Endothelial cell of hepatic sinusoid (primary cell): ENCODE results near the gene ACAP3.

Experiments used
- in situ Hi-C: cut with HindIII; loops from 2 replicates; pipeline ENCODE4 v1.10.0; 2017; ENCODE audit warnings: low sequenced_read_pairs

Gene ACAP3

DNA sequence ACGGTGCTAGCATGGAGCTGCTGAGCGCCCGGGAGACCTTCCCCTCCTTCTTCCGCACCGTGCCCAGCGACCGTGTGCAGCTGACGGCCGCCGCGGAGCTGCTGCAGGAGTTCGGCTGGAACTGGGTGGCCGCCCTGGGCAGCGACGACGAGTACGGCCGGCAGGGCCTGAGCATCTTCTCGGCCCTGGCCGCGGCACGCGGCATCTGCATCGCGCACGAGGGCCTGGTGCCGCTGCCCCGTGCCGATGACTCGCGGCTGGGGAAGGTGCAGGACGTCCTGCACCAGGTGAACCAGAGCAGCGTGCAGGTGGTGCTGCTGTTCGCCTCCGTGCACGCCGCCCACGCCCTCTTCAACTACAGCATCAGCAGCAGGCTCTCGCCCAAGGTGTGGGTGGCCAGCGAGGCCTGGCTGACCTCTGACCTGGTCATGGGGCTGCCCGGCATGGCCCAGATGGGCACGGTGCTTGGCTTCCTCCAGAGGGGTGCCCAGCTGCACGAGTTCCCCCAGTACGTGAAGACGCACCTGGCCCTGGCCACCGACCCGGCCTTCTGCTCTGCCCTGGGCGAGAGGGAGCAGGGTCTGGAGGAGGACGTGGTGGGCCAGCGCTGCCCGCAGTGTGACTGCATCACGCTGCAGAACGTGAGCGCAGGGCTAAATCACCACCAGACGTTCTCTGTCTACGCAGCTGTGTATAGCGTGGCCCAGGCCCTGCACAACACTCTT, 24.5 kb upstream of the ACAP3 start:
- in situ Hi-C loops, result no loop called here

DNA sequence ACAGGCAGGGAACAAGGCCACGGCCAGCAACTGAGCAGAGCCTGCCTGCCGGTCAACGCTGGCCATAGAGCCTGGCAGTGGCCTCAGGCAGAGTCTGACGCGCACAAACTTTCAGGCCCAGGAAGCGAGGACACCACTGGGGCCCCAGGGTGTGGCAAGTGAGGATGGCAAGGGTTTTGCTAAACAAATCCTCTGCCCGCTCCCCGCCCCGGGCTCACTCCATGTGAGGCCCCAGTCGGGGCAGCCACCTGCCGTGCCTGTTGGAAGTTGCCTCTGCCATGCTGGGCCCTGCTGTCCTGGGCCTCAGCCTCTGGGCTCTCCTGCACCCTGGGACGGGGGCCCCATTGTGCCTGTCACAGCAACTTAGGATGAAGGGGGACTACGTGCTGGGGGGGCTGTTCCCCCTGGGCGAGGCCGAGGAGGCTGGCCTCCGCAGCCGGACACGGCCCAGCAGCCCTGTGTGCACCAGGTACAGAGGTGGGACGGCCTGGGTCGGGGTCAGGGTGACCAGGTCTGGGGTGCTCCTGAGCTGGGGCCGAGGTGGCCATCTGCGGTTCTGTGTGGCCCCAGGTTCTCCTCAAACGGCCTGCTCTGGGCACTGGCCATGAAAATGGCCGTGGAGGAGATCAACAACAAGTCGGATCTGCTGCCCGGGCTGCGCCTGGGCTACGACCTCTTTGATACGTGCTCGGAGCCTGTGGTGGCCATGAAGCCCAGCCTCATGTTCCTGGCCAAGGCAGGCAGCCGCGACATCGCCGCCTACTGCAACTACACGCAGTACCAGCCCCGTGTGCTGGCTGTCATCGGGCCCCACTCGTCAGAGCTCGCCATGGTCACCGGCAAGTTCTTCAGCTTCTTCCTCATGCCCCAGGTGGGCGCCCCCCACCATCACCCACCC, 23.6 kb upstream of the ACAP3 start, which contains the start of gene TAS1R3:
Gene TAS1R3 (plus strand): TSS at position 213 of the 898 bp plus-strand sequence. CDS start 66 bp downstream, at position 279.
- in situ Hi-C loops, result no loop called here

DNA sequence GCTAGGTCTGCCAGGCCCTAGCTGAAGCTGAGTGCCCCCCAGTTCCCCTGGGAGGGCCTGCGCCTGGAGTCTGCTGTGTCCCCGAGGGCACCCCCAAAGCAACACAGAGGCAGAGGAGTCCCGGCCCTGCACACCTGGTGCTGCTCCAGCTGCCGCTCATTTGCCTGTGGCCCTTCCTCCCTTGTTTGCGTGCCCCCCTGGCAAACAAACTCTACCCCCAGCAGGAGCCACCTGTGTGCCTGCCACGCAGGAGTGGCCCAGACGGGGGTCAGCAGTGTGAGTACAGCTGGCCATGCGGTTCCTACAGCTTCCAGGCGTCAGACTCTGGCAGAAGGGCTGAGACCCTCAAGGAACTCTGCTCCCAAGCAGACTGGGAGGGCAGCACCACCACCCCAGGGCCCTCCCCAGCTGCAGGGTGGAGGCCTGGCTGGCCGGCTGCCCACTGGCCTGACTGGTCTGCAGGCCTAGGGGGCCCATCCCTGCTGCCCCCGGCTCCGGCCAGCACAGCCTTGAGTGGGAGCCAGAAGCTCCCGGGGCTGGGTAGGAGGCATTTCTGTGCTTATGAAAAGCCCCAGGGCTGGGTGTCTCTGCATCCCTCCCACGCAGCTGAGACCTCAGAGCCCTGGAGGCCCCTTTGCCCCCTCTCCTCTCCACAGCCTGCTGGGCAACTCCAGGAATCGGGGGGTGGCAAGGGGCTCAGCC, 22.8 kb upstream of the ACAP3 start:
- in situ Hi-C loops, result no loop called here

DNA sequence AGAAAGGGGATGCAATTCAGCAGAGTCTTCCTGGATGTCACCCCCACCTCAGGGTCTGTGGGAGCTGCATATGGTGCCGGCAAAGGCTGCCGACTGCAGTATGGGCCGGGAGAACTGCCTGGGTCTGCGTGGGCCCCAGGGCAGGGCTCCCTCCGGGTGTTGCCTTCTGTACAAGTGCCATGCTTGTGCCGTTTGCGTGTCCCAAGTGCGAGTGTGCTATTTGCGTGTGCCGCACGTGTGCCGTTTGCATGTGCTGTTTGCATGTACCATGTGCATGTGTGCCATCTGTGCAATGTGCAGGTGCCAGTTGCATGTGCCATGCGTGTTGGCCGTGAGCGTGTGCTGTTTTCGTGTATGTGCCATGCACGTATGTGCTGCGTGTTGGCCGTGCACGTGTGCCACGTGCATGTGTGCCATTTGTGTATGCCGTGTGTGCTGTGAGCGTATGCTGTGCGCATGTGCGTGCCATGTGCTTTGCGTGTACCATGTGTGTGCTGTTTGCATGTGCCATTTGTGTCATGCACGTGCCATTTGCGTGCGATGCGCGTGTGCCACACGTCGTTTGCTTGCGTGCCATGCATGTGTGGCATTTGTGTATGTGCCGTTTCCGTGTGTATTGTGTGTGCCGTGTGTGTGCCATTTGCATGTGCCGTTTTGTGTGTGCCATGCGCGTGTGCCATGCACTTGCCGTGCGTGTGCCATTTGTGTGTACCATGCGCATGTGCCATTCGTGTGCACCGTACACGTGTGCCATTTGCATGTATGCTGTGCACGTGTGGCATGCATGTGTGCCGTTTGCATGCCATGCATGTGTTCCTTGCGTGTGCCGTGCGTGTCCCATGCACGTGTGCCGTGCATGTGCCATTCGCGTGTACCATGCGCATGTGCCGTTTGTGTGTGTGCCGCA, 21.8 kb upstream of the ACAP3 start:
- in situ Hi-C loops, result no loop called here

DNA sequence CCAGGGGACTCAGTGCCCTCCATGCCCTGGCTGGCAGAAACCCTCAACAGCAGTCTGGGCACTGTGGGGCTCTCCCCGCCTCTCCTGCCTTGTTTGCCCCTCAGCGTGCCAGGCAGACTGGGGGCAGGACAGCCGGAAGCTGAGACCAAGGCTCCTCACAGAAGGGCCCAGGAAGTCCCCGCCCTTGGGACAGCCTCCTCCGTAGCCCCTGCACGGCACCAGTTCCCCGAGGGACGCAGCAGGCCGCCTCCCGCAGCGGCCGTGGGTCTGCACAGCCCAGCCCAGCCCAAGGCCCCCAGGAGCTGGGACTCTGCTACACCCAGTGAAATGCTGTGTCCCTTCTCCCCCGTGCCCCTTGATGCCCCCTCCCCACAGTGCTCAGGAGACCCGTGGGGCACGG, 20.5 kb upstream of the ACAP3 start:
- in situ Hi-C loops, result no loop called here

DNA sequence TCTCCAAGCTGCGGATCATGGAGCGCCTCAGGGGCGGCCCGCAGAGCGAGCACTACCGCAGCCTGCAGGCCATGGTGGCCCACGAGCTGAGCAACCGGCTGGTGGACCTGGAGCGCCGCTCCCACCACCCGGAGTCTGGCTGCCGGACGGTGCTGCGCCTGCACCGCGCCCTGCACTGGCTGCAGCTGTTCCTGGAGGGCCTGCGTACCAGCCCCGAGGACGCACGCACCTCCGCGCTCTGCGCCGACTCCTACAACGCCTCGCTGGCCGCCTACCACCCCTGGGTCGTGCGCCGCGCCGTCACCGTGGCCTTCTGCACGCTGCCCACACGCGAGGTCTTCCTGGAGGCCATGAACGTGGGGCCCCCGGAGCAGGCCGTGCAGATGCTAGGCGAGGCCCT, 19.6 kb upstream of the ACAP3 start:
- in situ Hi-C loops, result no loop called here

DNA sequence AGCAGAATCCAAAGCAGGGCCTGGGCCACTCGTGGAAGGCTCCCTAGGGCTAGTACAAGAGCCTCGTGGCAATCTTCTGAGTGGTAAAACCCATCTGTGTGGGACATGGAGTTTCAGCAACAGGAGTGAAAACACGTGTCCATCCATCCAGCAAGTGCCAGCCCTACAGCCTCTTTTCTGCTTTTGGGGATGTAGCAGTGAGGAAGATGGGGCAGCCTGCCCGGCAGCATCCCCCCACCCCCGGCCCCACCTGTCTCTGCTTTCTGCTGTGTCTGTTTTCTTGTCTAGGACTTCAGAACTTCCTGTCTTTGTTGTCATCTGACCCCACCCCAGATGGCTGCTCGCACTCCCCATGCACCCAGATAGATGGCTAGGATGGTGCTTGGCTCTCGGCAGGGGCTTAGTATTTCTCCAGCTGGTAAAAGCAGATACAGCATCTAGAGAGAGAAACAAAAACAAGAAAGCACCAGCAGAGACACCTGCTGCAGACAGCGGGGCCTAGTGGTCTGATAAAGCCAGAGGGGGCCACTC, 18.4 kb upstream of the ACAP3 start:
- in situ Hi-C loops, result no loop called here

DNA sequence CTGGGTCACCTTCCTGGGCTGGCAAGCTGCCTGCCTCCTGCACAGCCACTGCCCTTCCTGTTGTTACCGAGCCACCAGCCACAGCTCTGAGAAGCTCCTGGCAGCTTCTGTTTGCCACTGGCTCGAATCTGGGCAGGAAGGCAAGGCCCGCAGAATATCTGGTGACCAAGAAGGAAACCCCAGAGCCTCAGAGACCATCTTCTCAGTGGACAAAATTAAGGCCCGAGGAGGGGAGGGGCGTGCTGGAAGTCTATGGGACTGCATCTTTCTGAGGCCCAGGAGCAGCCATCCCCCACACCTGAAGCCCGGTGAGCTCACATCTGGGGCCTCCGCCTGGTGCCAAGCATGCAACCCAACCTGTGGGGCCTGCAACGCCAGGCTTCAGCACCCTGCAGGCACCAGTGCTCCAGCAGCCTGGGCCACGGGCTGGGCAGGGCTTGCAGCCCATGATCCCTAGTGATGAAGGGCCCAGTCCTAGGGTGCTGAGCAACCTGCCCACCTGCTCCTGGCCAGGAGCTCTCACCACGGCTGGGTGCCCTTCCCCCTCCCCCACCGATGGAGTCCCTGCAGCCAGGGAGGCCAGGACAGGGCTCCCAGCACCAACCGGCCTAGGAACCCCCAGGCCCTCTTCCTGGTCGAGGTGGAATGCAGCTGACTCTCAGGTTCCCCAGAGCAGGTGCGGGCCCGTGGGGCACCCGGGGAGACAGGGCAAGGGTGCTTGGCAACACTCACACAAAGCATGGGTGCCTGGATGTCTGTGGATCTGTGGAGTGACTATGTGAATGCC, 17.8 kb upstream of the ACAP3 start:
- in situ Hi-C loops, result no loop called here

DNA sequence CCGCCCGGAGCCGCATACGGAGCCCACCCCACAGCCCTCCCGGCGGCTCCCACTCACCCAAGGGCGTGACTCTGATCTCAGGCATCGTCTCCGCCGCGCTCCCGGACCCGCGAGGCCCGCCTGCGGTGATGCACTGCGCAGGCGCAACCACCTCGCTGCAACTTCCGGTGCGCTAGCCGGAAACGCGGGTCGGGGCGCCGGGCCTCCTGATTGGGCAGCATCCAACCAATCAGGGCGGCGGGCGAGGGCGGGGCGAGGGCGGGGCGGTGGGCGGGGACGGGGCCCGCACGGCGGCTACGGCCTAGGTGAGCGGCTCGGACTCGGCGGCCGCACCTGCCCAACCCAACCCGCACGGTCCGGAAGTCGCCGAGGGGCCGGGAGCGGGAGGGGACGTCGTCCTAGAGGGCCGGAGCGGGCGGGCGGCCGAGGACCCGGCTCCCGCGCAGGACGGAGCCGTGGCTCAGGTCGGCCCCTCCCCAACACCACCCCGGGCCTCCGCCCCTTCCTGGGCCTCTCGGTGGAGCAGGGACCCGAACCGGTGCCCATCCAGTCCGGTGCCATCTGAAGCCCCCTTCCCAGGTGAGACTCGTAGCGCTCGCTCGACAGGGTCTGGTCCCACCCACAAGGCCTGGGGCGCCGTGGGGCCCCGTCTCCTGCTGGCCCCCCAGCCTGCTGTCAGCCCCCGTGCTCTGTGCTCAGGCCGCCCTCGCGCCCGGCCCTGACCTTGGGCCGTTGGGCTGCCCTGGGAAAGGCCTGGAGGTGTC, 17.0 kb upstream of the ACAP3 start, which contains the start of the genes CPTP and INTS11:
Gene CPTP (plus strand): TSS at position 279 of the 764 bp plus-strand sequence. CDS start 2,109 bp downstream, outside the sequence.
Gene INTS11 (minus strand): TSS at position 137 of the 764 bp plus-strand sequence. CDS start 52 bp downstream, at position 85.
- in situ Hi-C loops, result no loop called here

DNA sequence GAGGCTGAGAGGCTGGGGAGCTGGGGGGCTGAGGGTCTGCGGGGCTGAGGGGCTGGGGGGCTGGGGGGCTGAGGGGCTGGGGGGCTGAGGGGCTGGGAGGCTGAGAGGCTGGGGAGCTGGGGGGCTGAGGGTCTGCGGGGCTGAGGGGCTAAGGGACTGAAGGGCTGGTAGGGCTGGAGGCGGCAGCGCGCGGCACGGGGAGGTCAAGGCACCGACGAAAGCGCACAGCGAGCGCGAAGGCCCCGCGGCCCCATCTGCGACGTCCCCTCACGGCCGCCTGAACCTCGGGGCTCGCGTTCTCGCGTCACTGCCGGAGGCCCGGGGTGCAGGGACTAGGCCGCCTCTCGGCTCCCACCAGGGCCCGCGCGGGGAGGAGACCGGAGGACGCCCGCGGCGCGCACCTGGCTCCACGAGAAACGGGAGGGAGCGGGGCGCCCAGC, 16.4 kb upstream of the ACAP3 start:
- in situ Hi-C loops, result no loop called here

DNA sequence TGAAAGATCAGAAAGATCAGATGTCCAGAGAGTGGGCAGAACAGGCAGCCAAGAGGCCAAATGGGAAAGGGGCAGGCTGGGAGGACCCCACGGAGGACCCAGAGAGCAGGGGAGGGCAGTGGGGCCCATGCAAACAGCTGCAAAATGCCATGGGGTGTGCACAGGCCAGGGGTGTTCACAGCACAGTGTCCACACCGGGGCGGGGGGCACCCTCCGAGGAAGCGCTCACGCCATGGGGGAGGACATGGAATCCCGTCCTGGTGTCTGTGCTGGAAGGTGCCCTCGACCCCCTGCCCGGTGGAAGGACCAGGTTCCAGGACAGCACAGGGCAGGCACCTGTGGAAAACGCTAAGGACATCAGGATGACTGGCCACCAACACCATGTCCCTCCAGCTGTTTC, 15.2 kb upstream of the ACAP3 start:
- in situ Hi-C loops, result no loop called here

DNA sequence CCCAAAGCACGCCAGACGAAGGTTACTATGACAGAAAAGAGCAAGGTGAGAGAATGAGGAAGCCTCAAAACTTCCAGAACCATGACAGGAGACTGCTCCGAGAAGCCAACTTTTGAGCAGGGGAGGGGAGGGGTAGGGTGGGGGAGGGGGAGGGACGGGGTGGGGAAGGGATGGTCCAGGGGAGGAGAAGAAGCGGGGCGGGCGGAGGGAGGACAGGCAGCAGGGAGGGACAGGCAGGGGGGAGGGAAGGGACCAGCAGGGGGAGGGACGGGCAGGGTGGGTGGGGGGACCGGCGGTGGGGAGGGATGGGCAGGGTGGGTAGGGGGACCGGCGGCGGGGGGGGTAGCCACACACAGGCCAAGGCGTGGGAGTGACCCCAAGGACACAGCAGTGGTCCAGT, 14.7 kb upstream of the ACAP3 start:
- in situ Hi-C loops, result no loop called here

DNA sequence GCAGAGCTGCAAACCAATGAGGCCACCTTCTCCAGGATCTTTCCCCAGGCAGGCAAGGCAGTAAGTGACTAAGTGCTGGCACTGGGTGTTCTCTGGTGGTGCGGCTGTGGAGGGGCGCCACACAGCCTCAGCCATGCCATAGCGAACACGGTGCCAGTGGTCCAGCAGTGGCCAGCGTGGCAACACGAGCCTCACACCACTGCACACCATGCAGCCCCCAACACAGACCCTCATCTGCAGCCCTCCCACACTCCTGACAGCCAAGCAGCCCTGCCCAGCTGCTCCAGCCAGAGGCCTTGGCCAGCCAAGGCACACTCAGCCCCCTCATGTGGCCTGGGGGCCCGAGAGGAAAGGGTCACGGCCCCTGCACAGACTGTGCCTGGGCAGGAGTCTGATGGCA, 13.7 kb upstream of the ACAP3 start:
- in situ Hi-C loops, result no loop called here

DNA sequence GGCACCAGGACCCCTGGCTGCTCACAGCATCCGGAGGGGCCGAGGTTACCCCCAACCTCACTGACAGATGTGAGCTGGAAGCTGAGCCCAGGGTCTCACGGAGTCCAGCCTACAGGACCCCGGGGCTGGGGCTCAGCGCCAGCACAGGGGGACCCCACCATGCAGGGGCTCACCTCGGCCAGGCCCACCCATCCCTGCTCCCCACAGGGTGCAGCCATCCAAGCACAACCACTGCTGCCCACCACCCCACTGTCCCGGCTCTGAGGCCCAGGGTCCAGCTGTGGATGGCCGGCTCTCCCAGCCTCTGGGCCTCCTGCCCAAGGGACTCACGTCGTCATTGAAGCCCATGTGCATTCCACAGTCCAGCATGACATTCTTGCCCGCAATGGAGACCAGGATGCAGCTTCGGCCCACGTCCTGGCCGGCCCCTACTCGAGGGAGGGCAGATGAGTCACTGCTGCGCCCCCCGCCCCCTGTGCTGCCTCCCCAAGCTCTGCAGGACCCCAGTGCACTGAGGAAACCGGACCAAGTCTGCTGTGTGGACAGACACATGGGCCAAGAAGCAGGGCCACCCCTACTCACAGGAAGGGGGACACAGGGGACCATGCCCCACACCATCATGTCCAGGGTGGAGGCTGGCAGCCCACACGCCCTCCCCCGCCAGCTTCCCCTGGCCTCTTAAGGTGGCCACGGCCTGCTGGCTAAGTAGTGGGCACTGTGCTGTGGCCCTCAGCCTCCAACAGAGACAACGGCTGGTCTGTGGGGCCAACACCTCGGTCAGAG, 13.1 kb upstream of the ACAP3 start:
- in situ Hi-C loops, result no loop called here

DNA sequence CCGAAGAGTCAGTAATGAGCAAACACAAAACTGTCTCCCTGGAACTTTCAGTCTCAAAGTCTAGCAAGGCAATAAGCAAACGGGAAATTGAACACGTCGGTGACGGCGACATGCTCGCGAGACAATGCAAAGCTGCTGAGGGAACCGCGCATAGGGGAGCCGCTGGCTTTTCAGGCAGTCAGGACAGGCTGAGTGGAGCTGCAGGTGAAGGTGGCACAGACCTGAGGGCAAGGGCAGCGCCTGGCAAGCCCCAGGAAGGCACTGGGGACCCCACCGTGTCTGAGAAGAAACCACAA, 11.9 kb upstream of the ACAP3 start:
- in situ Hi-C loops, result no loop called here

DNA sequence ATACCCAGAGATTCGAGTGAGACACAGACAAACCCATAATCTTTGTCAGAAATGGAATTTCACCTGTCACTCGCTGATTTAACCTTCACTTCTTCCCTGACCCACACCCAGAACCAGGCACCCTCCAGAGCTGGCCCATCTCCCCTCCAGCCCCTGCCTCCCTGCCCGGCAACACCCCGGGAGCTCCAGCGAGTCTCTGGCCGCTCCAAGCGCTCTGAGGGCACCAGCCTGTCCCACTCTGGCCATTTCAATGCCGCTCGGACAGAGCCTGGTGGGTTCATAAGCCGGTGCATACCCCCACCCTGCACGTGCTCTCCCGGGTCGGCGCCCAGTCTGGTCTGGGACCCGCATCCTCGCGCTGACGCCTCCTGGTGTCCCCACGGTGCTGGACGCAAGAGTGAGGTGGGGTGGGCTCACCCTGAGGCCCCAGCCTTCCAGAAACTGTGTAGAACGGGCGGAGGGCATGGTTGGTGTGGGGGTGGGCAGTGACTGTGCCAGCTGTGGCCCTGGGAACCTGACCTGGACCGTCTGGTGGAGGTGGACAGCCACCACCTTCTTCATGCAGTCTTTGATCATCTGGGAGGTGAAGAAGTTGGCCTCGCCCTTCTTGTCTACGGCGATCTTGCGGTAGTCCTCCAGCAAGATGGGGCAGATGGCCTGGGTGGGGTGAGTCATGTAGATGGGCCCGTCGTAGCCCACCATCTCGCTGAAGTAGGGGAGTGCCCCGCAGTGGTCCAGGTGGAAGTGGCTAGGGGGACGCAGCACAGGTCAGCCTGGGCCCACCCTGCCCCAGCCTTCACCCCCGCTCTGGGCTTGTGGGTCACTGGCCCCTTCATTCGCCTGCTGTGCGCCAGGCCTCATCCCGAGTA, 11.3 kb upstream of the ACAP3 start:
- in situ Hi-C loops, result no loop called here

DNA sequence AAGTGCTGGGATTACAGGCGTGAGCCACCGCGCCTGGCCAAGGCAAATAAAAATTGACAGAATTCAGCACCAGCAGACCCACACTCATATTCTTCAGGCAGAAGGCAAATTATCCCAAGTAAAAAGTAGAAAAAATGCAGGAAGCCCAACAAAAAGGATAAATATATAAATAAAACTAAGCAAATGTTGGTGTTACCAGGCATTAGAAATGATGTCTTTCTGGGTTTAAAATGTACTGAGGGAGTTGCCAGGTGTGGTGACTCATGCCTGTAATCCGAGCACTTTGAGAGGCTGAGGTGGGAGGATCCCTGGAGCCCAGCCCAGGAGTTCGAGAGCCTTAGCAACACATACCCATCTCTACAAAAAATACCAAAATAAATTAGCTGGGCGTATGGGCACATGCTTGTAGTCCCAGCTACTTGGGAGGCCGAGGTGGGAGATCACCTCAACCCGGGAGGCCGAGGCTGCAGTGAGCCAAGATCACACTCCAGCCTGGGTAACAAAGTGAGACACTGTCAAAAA, 10.5 kb upstream of the ACAP3 start:
- in situ Hi-C loops, result no loop called here
